PC-9 (cell line): Measurements from ENCODE around the gene ARHGEF1. TPM values are rescaled to one million over a fixed set of nuclear protein-coding genes. Genes with fewer than 3 reads are reported as not detected.

Source experiments
- BruUV-seq: library from RNA; stranded (reverse); fragments of 400-500 nt; replicated peaks from 2 replicates; lab custom pipeline; 2021; lab: Mats Ljungman, UMichigan
- CTCF ChIA-PET: fragments of 300-600 bp; sonication (Branson Sonifier 250); formaldehyde crosslinking; loops from one replicate; lab custom pipeline; 2022; ENCODE audit warnings: antibody characterized with exemption; lab: Charles Lee
- POLR2A ChIA-PET: fragments of 300-600 bp; sonication (Branson Sonifier 250); formaldehyde crosslinking; loops from one replicate; lab custom pipeline; 2022; ENCODE audit warnings: antibody characterized with exemption; ENCODE audit not compliant: unreplicated experiment; lab: Charles Lee
- DNase-seq, 2 experiments: peaks; one replicate each; pipeline versions ENCODE4 v3.0.0 to v3.0.0-alpha.2; 2015 to 2022; ENCODE audit warnings: mixed read lengths in 1 of 2
- H2AFZ ChIP-seq: fragments of 200-600 bp; sonication (generic); 2 replicates; pipeline ENCODE4 v1.8.1; 2017; ENCODE audit warnings: antibody characterized with exemption
- H3F3A ChIP-seq: fragments of 200-600 bp; sonication (generic); 2 replicates; pipeline ENCODE4 v1.8.1; 2017; ENCODE audit warnings: antibody characterized with exemption, mild to moderate bottlenecking, low read depth; ENCODE audit not compliant: insufficient read depth
- H3K27ac ChIP-seq: fragments of 200-600 bp; sonication (generic); 2 replicates; pipeline ENCODE4 v1.6.1; 2016; ENCODE audit warnings: mixed run types
- H3K27me3 ChIP-seq: fragments of 200-600 bp; sonication (generic); 2 replicates; pipeline ENCODE4 v1.6.1; 2016; ENCODE audit warnings: low read depth, mixed run types; ENCODE audit not compliant: insufficient read depth
- H3K36me3 ChIP-seq: fragments of 200-600 bp; sonication (generic); 2 replicates; pipeline ENCODE4 v1.6.1; 2016; ENCODE audit warnings: low read depth, mixed run types
- H3K4me1 ChIP-seq: fragments of 200-600 bp; sonication (generic); replicated peaks from 2 replicates; pipeline ENCODE4 v1.6.1; 2016; ENCODE audit warnings: mixed run types; ENCODE audit not compliant: insufficient read depth
- H3K4me2 ChIP-seq: fragments of 200-600 bp; sonication (generic); 2 replicates; pipeline ENCODE4 v1.6.1; 2017; ENCODE audit warnings: mixed run types
- H3K4me3 ChIP-seq: fragments of 200-600 bp; sonication (generic); 2 replicates; pipeline ENCODE4 v1.6.1; 2016; ENCODE audit warnings: mixed run types
- H3K79me2 ChIP-seq: fragments of 200-600 bp; sonication (generic); 2 replicates; pipeline ENCODE4 v1.6.1; 2017; ENCODE audit warnings: low read depth, mixed run types
- H3K9me2 ChIP-seq: fragments of 200-600 bp; sonication (generic); 2 replicates; pipeline ENCODE4 v1.8.1; 2017; ENCODE audit warnings: mild to moderate bottlenecking; ENCODE audit not compliant: insufficient read depth
- H3K9me3 ChIP-seq: fragments of 200-600 bp; sonication (generic); 2 replicates; pipeline ENCODE4 v1.8.1; 2016; ENCODE audit warnings: low read depth; ENCODE audit not compliant: insufficient read depth
- H4K20me1 ChIP-seq: fragments of 200-600 bp; sonication (generic); 2 replicates; pipeline ENCODE4 v1.8.1; 2017; ENCODE audit not compliant: insufficient read depth
- CTCF ChIP-seq: fragments of 200-600 bp; sonication (generic); conservative IDR thresholded peaks from 2 replicates; pipeline ENCODE4 v1.6.1; 2017; ENCODE audit warnings: mixed run types, antibody characterized with exemption, mild to moderate bottlenecking, moderate library complexity
- EZH2 ChIP-seq: fragments of 200-600 bp; sonication (generic); IDR thresholded peaks from 2 replicates; pipeline ENCODE4 v1.8.0; 2017; ENCODE audit warnings: antibody characterized with exemption, low read depth
- intact Hi-C: fragments of 100-400 bp; cut with micrococcal nuclease; formaldehyde crosslinking; loops from one replicate; pipeline ENCODE4 v1.10.0; 2022; ENCODE audit not compliant: unreplicated experiment
- total RNA-seq: library from RNA; stranded (reverse); gene quantifications from 2 replicates; pipeline ENCODE4 v1.2.3, GENCODE V29; 2021

ARHGEF1 gene
- total RNA-seq, 1 experiment from 2014 or later, result 101 TPM

- Histone ChIP-seq H3K27me3 (no peaks in the 10 kb centered on the region), H3K27ac (peak overlapping the region; percentile 36; the same call in 1 of the 2 replicates), H2AFZ (no peak overlapping the region), H3K79me2 (peaks cover 53% of the 10 kb centered on the region), H3F3A (peaks cover 98% of the 10 kb centered on the region), H3K36me3 (peaks cover 62% of the 10 kb centered on the region), H3K9me3 (no peaks in the 10 kb centered on the region), H3K4me3 (no peak overlapping the region), H3K4me2 (peak overlapping the region; percentile 24), H3K4me1 (peaks cover 44% of the 10 kb centered on the region), H3K9me2 (no peaks in the 10 kb centered on the region), H4K20me1 (peaks cover 95% of the 10 kb centered on the region)
- no TSS peak for BruUV-seq
- intact Hi-C loops, result no loop called here
- POLR2A ChIA-PET, result interaction anchor here (0.7 kb wide), 1 partner anchor 20 kb away, joined by 8 read pairs; no protein-coding TSS in a partner anchor
- TF ChIP-seq EZH2 (no peak), CTCF (no peak)
- no peak for DNase-seq
- CTCF ChIA-PET, result no interaction called here
Observed at GRCh38 chr19:41868120-41868988, 14.6 kb upstream of the ARHGEF1 start.

- Histone ChIP-seq H3F3A (peaks cover 96% of the 10 kb centered on the region), H3K4me2 (no peak overlapping the region), H2AFZ (no peak overlapping the region), H3K27me3 (no peaks in the 10 kb centered on the region), H3K9me3 (no peaks in the 10 kb centered on the region), H3K4me1 (peaks cover 42% of the 10 kb centered on the region), H3K36me3 (peaks cover 59% of the 10 kb centered on the region), H3K27ac (0 out of 2 replicates have a peak overlapping the region, but pooled peaks have one; percentile 16), H3K4me3 (no peak overlapping the region), H4K20me1 (peaks cover 89% of the 10 kb centered on the region), H3K9me2 (no peaks in the 10 kb centered on the region), H3K79me2 (peaks cover 47% of the 10 kb centered on the region)
- CTCF ChIA-PET, result no interaction called here
- no TSS peak for BruUV-seq
- POLR2A ChIA-PET, result no interaction called here
- no peak for DNase-seq
- intact Hi-C loops, result no loop called here
- TF ChIP-seq EZH2 (no peak), CTCF (no peak)
Observed at GRCh38 chr19:41868989-41869300, 14.0 kb upstream of the ARHGEF1 start.

GRCh38 chr19:41869374-41869955 lies 13.5 kb upstream of the ARHGEF1 start:
- peaks cover 54% of the 10 kb centered on the region for H3K36me3 ChIP-seq

More at GRCh38 chr19:41869374-41869955, 13.5 kb upstream of the ARHGEF1 start:
- peaks cover 84% of the 10 kb centered on the region for H4K20me1 ChIP-seq
- peaks cover 37% of the 10 kb centered on the region for H3K4me1 ChIP-seq
- peak overlapping the region; percentile 23; the same call in 1 of the 2 replicates for H3K27ac ChIP-seq
- TF ChIP-seq CTCF (no peak), EZH2 (no peak)
- H3K27me3 ChIP-seq, result no peaks in the 10 kb centered on the region
- H3K9me2 ChIP-seq, result no peaks in the 10 kb centered on the region
- no TSS peak for BruUV-seq
- H3K9me3 ChIP-seq, result no peaks in the 10 kb centered on the region
- H2AFZ ChIP-seq, result no peak overlapping the region
- peaks cover 42% of the 10 kb centered on the region for H3K79me2 ChIP-seq
- POLR2A ChIA-PET, result no interaction called here
- peak; percentile 68 for DNase-seq
- peaks cover 91% of the 10 kb centered on the region for H3F3A ChIP-seq
- intact Hi-C loops, result no loop called here
- no peak overlapping the region for H3K4me2 ChIP-seq
- no peak overlapping the region for H3K4me3 ChIP-seq
- CTCF ChIA-PET, result interaction anchor here (0.7 kb wide), 1 partner anchor 21 kb away, joined by 4 read pairs; no protein-coding TSS in a partner anchor
